MCF 10A (cell line): ENCODE data around the gene COBL. TPM values are rescaled to one million over a fixed set of nuclear protein-coding genes. Genes with fewer than 3 reads are reported as not detected.
A peak's percentile ranks its signal among the peaks of the same experiment; 100 is the strongest.

Experiments
- BruUV-seq: library from RNA; stranded (reverse); fragments of 400-500 nt; replicated peaks from 2 replicates; lab custom pipeline; 2021; lab: Mats Ljungman, UMichigan
- CTCF ChIA-PET: fragments of 300-600 bp; sonication (Branson Sonifier 250); formaldehyde crosslinking; extraction: SDS; loops from one replicate; lab custom pipeline; 2021; ENCODE audit warnings: antibody characterized with exemption, inconsistent platforms; lab: Yijun Ruan, JAX
- POLR2A ChIA-PET: fragments of 300-600, 350-650 bp; sonication (Branson Sonifier 250); formaldehyde crosslinking; extraction: SDS; loops from one replicate; lab custom pipeline; 2020; ENCODE audit warnings: antibody characterized with exemption, inconsistent platforms; lab: Yijun Ruan, JAX
- DNase-seq: peaks from one replicate; pipeline ENCODE4 v3.0.0-alpha.2; 2018; ENCODE audit not compliant: unreplicated experiment
- H3K27ac Mint-ChIP-seq: one replicate; pipeline ENCODE4 v1.8.0; 2022; ENCODE audit warnings: mild to moderate bottlenecking, low read depth, mixed read lengths; ENCODE audit not compliant: unreplicated experiment
- H3K27me3 Mint-ChIP-seq: one replicate; pipeline ENCODE4 v1.8.0; 2022; ENCODE audit warnings: mixed read lengths; ENCODE audit not compliant: insufficient read depth, unreplicated experiment
- H3K36me3 Mint-ChIP-seq: one replicate; pipeline ENCODE4 v1.8.0; 2022; ENCODE audit warnings: mild to moderate bottlenecking, moderate library complexity, mixed read lengths; ENCODE audit not compliant: insufficient read depth, unreplicated experiment
- H3K4me1 Mint-ChIP-seq: one replicate; pipeline ENCODE4 v1.8.0; 2022; ENCODE audit warnings: mixed read lengths; ENCODE audit not compliant: insufficient read depth, unreplicated experiment
- H3K4me3 Mint-ChIP-seq: one replicate; pipeline ENCODE4 v1.8.0; 2022; ENCODE audit warnings: mild to moderate bottlenecking, moderate library complexity, mixed read lengths; ENCODE audit not compliant: unreplicated experiment
- H3K9me3 Mint-ChIP-seq: one replicate; pipeline ENCODE4 v1.8.0; 2022; ENCODE audit warnings: mixed read lengths; ENCODE audit not compliant: unreplicated experiment
- CTCF ChIP-seq: fragments of 200-600 bp; IDR thresholded peaks from one replicate; pipeline ENCODE4 v1.8.0; 2022; ENCODE audit warnings: antibody characterized with exemption, mild to moderate bottlenecking; ENCODE audit not compliant: unreplicated experiment
- intact Hi-C: fragments of 100-400 bp; cut with micrococcal nuclease; formaldehyde crosslinking; loops from 2 replicates; pipeline ENCODE4 v1.14.1; 2022
- total RNA-seq: library from RNA; stranded (reverse); gene quantifications from 2 replicates; pipeline ENCODE4 v1.2.3, GENCODE V29; 2022

The COBL gene
- total RNA-seq, 1 experiment from 2014 or later, result 12.3 TPM

GRCh38 chr7:51161937-51162336 lies 154.7 kb downstream of the COBL start:
- Mint-ChIP-seq H3K36me3 (no peaks in the 10 kb centered on the region), H3K4me1 (peaks cover 5% of the 10 kb centered on the region), H3K27ac (no peak overlapping the region), H3K9me3 (no peaks in the 10 kb centered on the region), H3K27me3 (no peaks in the 10 kb centered on the region), H3K4me3 (no peak overlapping the region)
- DNase-seq, result no peak
- no peak for TF ChIP-seq CTCF
- intact Hi-C loops, result loop anchor here (1.0 to 2.0 kb wide), 7 partner anchors 63 to 1070 kb away; partner anchors contain the start of gene COBL
- POLR2A ChIA-PET, result interaction anchor here (1.1 to 1.8 kb wide), 5 partner anchors 47 to 370 kb away, joined by 3 to 15 read pairs (median 6); no protein-coding TSS in a partner anchor
- BruUV-seq, result no TSS peak
- CTCF ChIA-PET, result interaction anchor here (0.6 to 9.2 kb wide), 83 partner anchors 8 to 1069 kb away, joined by 3 to 400 read pairs (median 6); partner anchors contain the start of gene FIGNL1

GRCh38 chr7:51160990-51161615 lies 155.5 kb downstream of the COBL start:
- DNase-seq, result peak; percentile 59
- intact Hi-C loops, result loop anchor here (1.0 kb wide), 3 partner anchors 693 to 1069 kb away; no protein-coding TSS in a partner anchor
- no peaks in the 10 kb centered on the region for H3K27me3 Mint-ChIP-seq
- no peak overlapping the region for H3K27ac Mint-ChIP-seq
- peaks cover 5% of the 10 kb centered on the region for H3K4me1 Mint-ChIP-seq
- no peaks in the 10 kb centered on the region for H3K36me3 Mint-ChIP-seq
- peak; percentile 93 for TF ChIP-seq CTCF
- ChIA-PET POLR2A (interaction anchor here (0.5 to 1.1 kb wide), 5 partner anchors 195 to 663 kb away, joined by 3 to 4 read pairs (median 3); no protein-coding TSS in a partner anchor), CTCF (interaction anchor here (0.5 to 9.2 kb wide), 128 partner anchors 9 to 1615 kb away, joined by 3 to 400 read pairs (median 5); partner anchors contain the start of gene FIGNL1)
- H3K4me3 Mint-ChIP-seq, result no peak overlapping the region
- no TSS peak for BruUV-seq
- no peaks in the 10 kb centered on the region for H3K9me3 Mint-ChIP-seq

GRCh38 chr7:51160411-51160810 lies 156.2 kb downstream of the COBL start:
- intact Hi-C loops, result no loop called here
- no peaks in the 10 kb centered on the region for H3K9me3 Mint-ChIP-seq
- peaks cover 5% of the 10 kb centered on the region for H3K4me1 Mint-ChIP-seq
- no peak overlapping the region for H3K27ac Mint-ChIP-seq
- TF ChIP-seq CTCF, result no peak
- no peak for DNase-seq
- no peak overlapping the region for H3K4me3 Mint-ChIP-seq
- H3K36me3 Mint-ChIP-seq, result no peaks in the 10 kb centered on the region
- H3K27me3 Mint-ChIP-seq, result no peaks in the 10 kb centered on the region
- CTCF ChIA-PET, result interaction anchor here (0.5 to 9.2 kb wide), 110 partner anchors 9 to 1858 kb away, joined by 3 to 400 read pairs (median 5); partner anchors contain the start of gene FIGNL1
- BruUV-seq, result no TSS peak
- POLR2A ChIA-PET, result interaction anchor here (0.5 to 0.9 kb wide), 4 partner anchors 195 to 662 kb away, joined by 3 to 4 read pairs (median 3); no protein-coding TSS in a partner anchor

GRCh38 chr7:51158742-51159445 lies 157.7 kb downstream of the COBL start:
- no TSS peak for BruUV-seq
- no peak overlapping the region for H3K4me3 Mint-ChIP-seq
- H3K9me3 Mint-ChIP-seq, result no peaks in the 10 kb centered on the region
- peaks cover 5% of the 10 kb centered on the region for H3K4me1 Mint-ChIP-seq
- no peaks in the 10 kb centered on the region for H3K36me3 Mint-ChIP-seq
- ChIA-PET CTCF (interaction anchor here (0.6 to 9.2 kb wide), 14 partner anchors 7 to 954 kb away, joined by 3 to 400 read pairs (median 22); no protein-coding TSS in a partner anchor), POLR2A (interaction anchor here (0.8 kb wide), 1 partner anchor 155 kb away, joined by 3 read pairs; no protein-coding TSS in a partner anchor)
- no peak overlapping the region for H3K27ac Mint-ChIP-seq
- H3K27me3 Mint-ChIP-seq, result no peaks in the 10 kb centered on the region
- intact Hi-C loops, result no loop called here
- no peak for TF ChIP-seq CTCF
- no peak for DNase-seq
